Effector memory CD4-positive, alpha-beta T cell (primary cell): ENCODE measurements around the gene CDK17.
"Not testable (repeated sequence)": the region's sequence is repeated elsewhere in the genome, so short reads cannot be mapped to it uniquely, and the experiment has no call there.

Experiments used
- DNase-seq, 3 donors: peaks; one replicate each; pipeline ENCODE4 v3.0.0-alpha.2; 2020
- H3K27ac ChIP-seq: 2 replicates; pipeline ENCODE4 v1.7.0; 2013; ENCODE audit warnings: mild to moderate bottlenecking, low read length, moderate library complexity; ENCODE audit not compliant: insufficient read depth, poor library complexity, severe bottlenecking
- H3K27me3 ChIP-seq: replicated peaks from 2 replicates; pipeline ENCODE4 v1.7.0; 2013; ENCODE audit warnings: mild to moderate bottlenecking, low read length; ENCODE audit not compliant: insufficient read depth, control insufficient read depth, poor library complexity, severe bottlenecking
- H3K36me3 ChIP-seq: 2 replicates; pipeline ENCODE4 v1.7.0; 2013; ENCODE audit warnings: mild to moderate bottlenecking, low read length, moderate library complexity; ENCODE audit not compliant: control insufficient read depth, insufficient read depth
- H3K4me1 ChIP-seq: 2 replicates; pipeline ENCODE4 v1.7.0; 2013; ENCODE audit warnings: low read length, mild to moderate bottlenecking; ENCODE audit not compliant: control insufficient read depth, insufficient read depth, poor library complexity, severe bottlenecking
- H3K4me3 ChIP-seq: 2 replicates; pipeline ENCODE4 v1.7.0; 2013; ENCODE audit warnings: low read length, low read depth, mild to moderate bottlenecking; ENCODE audit not compliant: insufficient read depth, poor library complexity, severe bottlenecking
- H3K9me3 ChIP-seq: 2 replicates; pipeline ENCODE4 v1.7.0; 2013; ENCODE audit warnings: mild to moderate bottlenecking, low read length, moderate library complexity; ENCODE audit not compliant: control insufficient read depth

CDK17 gene

GRCh38 chr12:96327889-96328288, 72.3 kb downstream of the CDK17 start:
- no peak overlapping the region for H3K27ac ChIP-seq
- H3K27me3 ChIP-seq: no peaks in the 10 kb centered on the region

GRCh38 chr12:96327346-96327745, 72.9 kb downstream of the CDK17 start:
- Histone ChIP-seq H3K4me3 (no peak overlapping the region), H3K36me3 (peaks cover 20% of the 10 kb centered on the region), H3K27me3 (no peaks in the 10 kb centered on the region), H3K9me3 (no peaks in the 10 kb centered on the region), H3K4me1 (peaks cover 4% of the 10 kb centered on the region), H3K27ac (no peak overlapping the region)
- no peak for DNase-seq

More at GRCh38 chr12:96327889-96328288, 72.3 kb downstream of the CDK17 start:
- Histone ChIP-seq H3K36me3 (peaks cover 20% of the 10 kb centered on the region), H3K4me1 (peaks cover 4% of the 10 kb centered on the region), H3K4me3 (no peak overlapping the region), H3K9me3 (no peaks in the 10 kb centered on the region)
- DNase-seq: no peak

GRCh38 chr12:96326628-96327227, 73.5 kb downstream of the CDK17 start:
- H3K9me3 ChIP-seq: no peaks in the 10 kb centered on the region
- no peak for DNase-seq
- no peak overlapping the region for H3K4me3 ChIP-seq
- peaks cover 4% of the 10 kb centered on the region for H3K4me1 ChIP-seq
- H3K36me3 ChIP-seq: peaks cover 26% of the 10 kb centered on the region
- H3K27ac ChIP-seq: no peak overlapping the region
- no peaks in the 10 kb centered on the region for H3K27me3 ChIP-seq

GRCh38 chr12:96323906-96324305, 76.3 kb downstream of the CDK17 start:
- DNase-seq: no peak
- Histone ChIP-seq H3K36me3 (peaks cover 26% of the 10 kb centered on the region), H3K27me3 (no peaks in the 10 kb centered on the region), H3K27ac (no peak overlapping the region), H3K4me1 (peaks cover 4% of the 10 kb centered on the region), H3K4me3 (no peak overlapping the region), H3K9me3 (no peaks in the 10 kb centered on the region)

- Histone ChIP-seq H3K27ac (no peak overlapping the region), H3K4me3 (no peak overlapping the region), H3K9me3 (no peaks in the 10 kb centered on the region), H3K27me3 (no peaks in the 10 kb centered on the region), H3K36me3 (peaks cover 26% of the 10 kb centered on the region), H3K4me1 (no peaks in the 10 kb centered on the region)
- no peak for DNase-seq
Measured at GRCh38 chr12:96322720-96323119, 77.5 kb downstream of the CDK17 start.

GRCh38 chr12:96321941-96322340, 78.3 kb downstream of the CDK17 start:
- H3K4me3 ChIP-seq: no peak overlapping the region

GRCh38 chr12:96317801-96318200, 82.4 kb downstream of the CDK17 start:
- not testable (repeated sequence) for H3K36me3 ChIP-seq, H3K4me1 ChIP-seq, H3K27me3 ChIP-seq, H3K9me3 ChIP-seq, DNase-seq, H3K27ac ChIP-seq, H3K4me3 ChIP-seq

More at GRCh38 chr12:96321941-96322340, 78.3 kb downstream of the CDK17 start:
- Histone ChIP-seq H3K4me1 (no peaks in the 10 kb centered on the region), H3K36me3 (peaks cover 26% of the 10 kb centered on the region), H3K27ac (no peak overlapping the region), H3K9me3 (no peaks in the 10 kb centered on the region), H3K27me3 (no peaks in the 10 kb centered on the region)
- no peak for DNase-seq

GRCh38 chr12:96315741-96316481, 84.3 kb downstream of the CDK17 start:
- peak overlapping the region; percentile 32 for H3K27ac ChIP-seq
- not testable (repeated sequence) for H3K4me1 ChIP-seq, H3K4me3 ChIP-seq, H3K9me3 ChIP-seq, H3K36me3 ChIP-seq, H3K27me3 ChIP-seq
- DNase-seq: peak in 2 of 3 donors; percentile 14 to 46

GRCh38 chr12:96314723-96315122, 85.5 kb downstream of the CDK17 start:
- H3K27ac ChIP-seq: no peak overlapping the region
- peaks cover 4% of the 10 kb centered on the region for H3K36me3 ChIP-seq
- H3K27me3 ChIP-seq: no peaks in the 10 kb centered on the region
- no peak for DNase-seq
- no peak overlapping the region for H3K4me3 ChIP-seq
- H3K4me1 ChIP-seq: peaks cover 4% of the 10 kb centered on the region
- no peaks in the 10 kb centered on the region for H3K9me3 ChIP-seq

GRCh38 chr12:96313606-96314005, 86.6 kb downstream of the CDK17 start:
- DNase-seq: no peak
- peaks cover 4% of the 10 kb centered on the region for H3K4me1 ChIP-seq
- H3K36me3 ChIP-seq: peaks cover 4% of the 10 kb centered on the region
- H3K27ac ChIP-seq: no peak overlapping the region
- no peak overlapping the region for H3K4me3 ChIP-seq
- no peaks in the 10 kb centered on the region for H3K27me3 ChIP-seq
- H3K9me3 ChIP-seq: no peaks in the 10 kb centered on the region
